NCI-H1694 treated with DMSO at 0.1 percent for 48 hours (cell line): Measurements from ENCODE around the gene SPIC.

Experiments used
- DNase-seq: peaks from one replicate; lab custom pipeline; 2025; lab: John Stamatoyannopoulos, UW

SPIC gene

DNA sequence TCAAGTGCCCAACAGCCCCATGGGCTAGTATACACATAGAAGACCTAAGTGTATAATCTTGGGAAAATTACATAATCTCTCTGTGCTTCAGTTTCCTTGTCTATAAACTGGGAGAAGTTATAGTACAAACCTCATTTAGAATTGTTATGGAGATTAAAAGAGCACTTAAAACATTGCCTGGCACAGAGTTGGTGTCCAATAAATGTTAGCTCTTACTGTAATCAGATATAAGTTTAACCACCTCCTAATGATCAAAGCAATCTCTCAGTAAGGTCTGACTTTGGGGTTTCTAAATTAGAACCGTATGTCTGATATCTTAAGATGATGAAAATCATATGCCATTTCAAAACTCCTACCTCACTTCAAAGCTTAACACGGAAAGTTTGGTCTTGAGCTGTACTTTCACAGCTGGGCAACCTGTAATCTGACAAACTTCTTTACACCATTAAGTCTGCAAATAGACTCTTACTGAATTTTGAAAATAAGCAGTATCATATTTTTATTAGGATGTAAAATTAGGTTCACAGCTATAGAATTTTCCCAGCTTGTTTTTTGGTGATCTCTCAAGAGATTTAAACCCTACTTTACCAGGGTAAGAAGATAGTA lies 61.0 kb downstream of the SPIC start:
- DNase-seq = no peak
